GM19035 (cell line): Measurements from ENCODE around the gene SLC13A3.
A peak's percentile ranks its signal among the peaks of the same experiment; 100 is the strongest.

ENCODE experiments used
- ATAC-seq: cut with Tn5 transposase; IDR thresholded peaks from one replicate; pipeline ENCODE4 v1.9.1; 2021; ENCODE audit not compliant: unreplicated experiment

The SLC13A3 gene

DNA sequence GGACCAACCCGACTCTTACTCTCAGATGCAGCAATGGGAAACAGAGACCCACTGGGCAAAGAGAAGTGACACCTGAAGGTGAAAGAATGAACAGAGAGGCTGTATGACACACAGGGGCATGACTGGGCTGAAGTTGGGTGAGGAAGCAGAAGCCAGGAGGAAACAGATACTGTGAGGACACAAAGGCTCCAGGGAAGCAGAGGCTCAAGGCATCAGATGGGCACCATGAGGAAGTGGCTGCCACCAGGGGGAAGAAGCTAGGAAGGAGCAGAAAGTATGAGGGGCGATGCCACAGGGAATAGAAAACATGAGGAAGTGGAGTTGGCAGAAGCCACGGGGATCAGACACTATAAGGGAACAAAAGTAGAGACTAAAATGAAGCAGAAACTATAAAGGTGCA is 69.9 kb downstream of the SLC13A3 start:
- no peak for ATAC-seq

- no peak for ATAC-seq
Measured at GRCh38 chr20:46580613-46581205, 70.5 kb downstream of the SLC13A3 start.

GRCh38 chr20:46578745-46579144 is 72.5 kb downstream of the SLC13A3 start:
- no peak for ATAC-seq

GRCh38 chr20:46576774-46577395 is 74.4 kb downstream of the SLC13A3 start:
- ATAC-seq = no peak

GRCh38 chr20:46575937-46576461 is 75.3 kb downstream of the SLC13A3 start:
- ATAC-seq = no peak

DNA sequence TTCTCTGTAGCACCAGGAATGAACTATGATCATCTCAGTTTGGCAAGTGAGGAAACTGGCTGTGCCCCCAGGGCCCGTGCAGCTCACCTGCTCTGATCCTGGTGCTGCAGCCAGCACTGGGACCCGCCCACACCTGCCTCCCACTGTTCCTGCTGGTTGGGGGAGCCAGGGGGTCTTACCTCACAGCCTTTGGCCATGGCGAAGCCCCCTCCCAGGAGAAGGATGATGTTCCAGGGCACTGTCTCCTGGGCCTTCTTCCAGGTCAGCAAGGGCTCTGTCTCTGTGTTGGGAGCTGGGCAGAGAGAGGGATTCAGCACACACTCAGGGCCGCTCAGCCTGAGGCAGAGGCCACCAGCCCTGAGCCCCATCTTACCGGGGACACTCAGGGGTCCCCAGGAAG is 75.9 kb downstream of the SLC13A3 start:
- no peak for ATAC-seq

- ATAC-seq = no peak
Measured at GRCh38 chr20:46573788-46574584, 77.3 kb downstream of the SLC13A3 start.

DNA sequence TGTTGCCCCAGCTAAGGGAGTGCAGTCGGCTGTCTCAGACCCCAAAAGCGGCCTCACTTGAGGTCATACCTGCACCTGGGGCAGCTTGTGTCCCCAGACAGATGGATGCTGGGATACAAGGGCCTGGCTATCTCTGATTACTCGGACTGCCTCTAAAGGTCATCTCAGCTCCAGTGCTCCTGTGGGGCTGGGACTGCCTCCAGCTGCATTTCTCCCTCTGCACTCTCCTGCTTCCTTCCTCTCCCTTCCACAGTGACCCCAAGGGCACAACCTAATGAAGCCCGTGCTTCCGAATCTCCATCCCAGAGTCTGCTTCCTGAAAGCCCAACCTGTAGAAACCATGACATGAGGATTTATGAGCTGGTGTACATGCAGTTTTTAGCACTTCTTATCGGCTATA is 78.0 kb downstream of the SLC13A3 start:
- ATAC-seq = no peak

DNA sequence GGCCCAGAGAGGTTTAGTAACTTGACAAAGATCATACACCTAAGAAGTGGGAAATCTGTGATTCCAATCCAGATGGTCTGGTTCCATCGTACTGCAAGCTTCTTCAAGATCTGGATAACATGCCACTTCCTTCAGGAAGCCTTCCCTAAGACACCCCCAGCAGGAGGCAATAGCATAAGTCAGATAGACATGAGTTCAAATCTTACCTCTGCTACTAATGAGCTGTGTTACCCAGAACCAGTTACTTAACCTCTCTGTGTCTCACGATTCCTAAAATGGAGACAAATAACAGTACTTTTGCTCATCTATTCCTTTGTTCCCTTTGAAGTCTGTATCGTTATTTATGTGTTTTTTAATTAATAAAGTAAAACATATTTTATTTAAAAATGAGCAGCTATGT is 78.5 kb downstream of the SLC13A3 start:
- no peak for ATAC-seq

DNA sequence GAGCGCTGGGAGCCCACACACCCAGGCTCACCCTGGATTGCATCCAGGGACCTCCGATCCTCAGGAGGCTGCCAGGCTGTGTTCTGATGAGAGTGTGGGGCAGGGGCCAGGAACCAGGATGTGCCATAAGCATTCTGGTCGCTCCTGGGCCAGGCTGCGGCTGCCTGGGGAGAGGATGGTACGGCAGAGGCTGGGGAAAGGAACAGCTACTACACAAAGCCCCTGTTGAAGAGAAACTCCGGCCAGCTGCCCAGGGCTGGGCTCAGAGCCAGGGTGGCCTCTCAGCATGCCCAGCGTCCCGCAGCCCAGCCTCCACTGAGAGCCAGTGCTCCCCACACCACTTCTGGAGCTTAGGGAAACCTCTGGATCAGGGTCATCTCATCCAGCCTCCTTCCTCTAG is 79.1 kb downstream of the SLC13A3 start:
- ATAC-seq = no peak

DNA sequence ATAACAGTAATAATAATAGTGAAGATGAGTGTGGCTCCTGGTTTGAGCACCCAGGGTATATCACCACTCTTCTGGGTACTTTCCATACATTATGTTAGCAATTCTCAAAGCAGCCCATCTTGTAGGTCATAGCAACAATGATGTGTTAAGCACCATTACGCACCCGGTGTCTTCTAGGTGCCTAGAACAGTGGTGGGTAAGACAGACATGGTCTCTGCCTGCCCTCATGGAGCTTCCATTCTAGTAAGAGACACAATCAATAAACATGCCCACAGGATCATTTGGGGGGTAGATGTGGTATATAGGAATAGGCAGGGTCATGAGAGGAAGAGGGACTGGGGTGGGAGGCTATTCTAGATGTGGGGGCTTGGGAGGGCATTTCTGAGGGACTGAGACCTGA is 79.8 kb downstream of the SLC13A3 start:
- no peak for ATAC-seq

DNA sequence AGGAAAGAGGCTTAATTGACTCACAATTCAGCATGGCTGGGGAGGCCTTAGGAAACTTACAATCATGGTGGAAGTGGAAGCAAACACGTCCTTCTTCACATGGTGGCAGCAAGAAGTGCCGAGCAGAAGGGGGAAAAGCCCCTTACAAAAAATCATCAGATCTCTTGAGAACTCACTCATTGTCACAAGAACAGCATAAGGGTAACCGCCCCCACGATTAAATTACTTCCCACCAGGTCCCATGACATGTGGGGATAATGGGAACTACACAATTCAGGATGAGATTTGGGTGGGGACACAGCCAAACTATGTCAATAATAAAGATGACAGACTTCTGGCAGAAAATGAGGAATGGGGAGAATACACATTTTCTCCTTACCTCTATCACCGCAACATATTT is 80.3 kb downstream of the SLC13A3 start:
- ATAC-seq = no peak

- ATAC-seq = no peak
Measured at GRCh38 chr20:46569961-46570360, 81.3 kb downstream of the SLC13A3 start.

GRCh38 chr20:46568570-46569129 is 82.6 kb downstream of the SLC13A3 start:
- ATAC-seq = no peak

GRCh38 chr20:46566125-46566524 is 85.1 kb downstream of the SLC13A3 start:
- ATAC-seq = no peak

- no peak for ATAC-seq
Measured at GRCh38 chr20:46564241-46564957, 86.9 kb downstream of the SLC13A3 start.

- no peak for ATAC-seq
Measured at GRCh38 chr20:46563860-46564221, 87.4 kb downstream of the SLC13A3 start.

GRCh38 chr20:46563170-46563859 is 87.9 kb downstream of the SLC13A3 start:
- no peak for ATAC-seq

- ATAC-seq = peak; percentile 52
Measured at GRCh38 chr20:46562373-46563169, 88.7 kb downstream of the SLC13A3 start.

- ATAC-seq = no peak
Measured at GRCh38 chr20:46562009-46562372, 89.3 kb downstream of the SLC13A3 start.
